H4 (cell line): ENCODE data around the gene TTBK1. TPM values are rescaled to one million over a fixed set of nuclear protein-coding genes. Genes with fewer than 3 reads are reported as not detected.

Experiments
- DNase-seq: peaks from one replicate; pipeline ENCODE4 v3.0.0-alpha.2; 2015; ENCODE audit warnings: low spot score
- total RNA-seq: library from RNA; depleted of rRNA; stranded (reverse); fragments of >200 nt; shearing (Covaris generic); gene quantifications from 2 replicates; pipeline ENCODE4 v1.2.3, GENCODE V29; 2014

TTBK1 gene
- total RNA-seq, 1 experiment from 2014 or later = not detected

DNA sequence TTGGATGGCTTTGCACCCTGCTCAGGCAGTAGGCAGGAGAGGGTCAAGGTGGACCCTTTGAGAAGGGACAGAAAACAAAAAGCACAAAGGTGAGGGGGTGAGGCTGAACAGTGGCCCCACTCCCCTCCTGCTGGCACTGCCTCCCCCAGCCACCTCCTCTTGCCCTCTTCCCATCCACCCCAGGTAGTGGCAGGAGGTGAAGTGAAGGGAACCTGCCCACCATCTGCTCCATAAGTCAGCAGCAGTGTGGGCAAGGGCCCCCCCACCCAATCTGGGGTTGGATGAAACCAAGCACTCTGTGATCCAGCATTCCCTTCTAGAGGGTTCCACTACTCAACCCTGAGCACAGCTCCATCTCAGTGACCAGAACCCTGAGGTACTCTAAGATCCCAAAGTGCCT is 28.7 kb downstream of the TTBK1 start:
- no peak for DNase-seq

DNA sequence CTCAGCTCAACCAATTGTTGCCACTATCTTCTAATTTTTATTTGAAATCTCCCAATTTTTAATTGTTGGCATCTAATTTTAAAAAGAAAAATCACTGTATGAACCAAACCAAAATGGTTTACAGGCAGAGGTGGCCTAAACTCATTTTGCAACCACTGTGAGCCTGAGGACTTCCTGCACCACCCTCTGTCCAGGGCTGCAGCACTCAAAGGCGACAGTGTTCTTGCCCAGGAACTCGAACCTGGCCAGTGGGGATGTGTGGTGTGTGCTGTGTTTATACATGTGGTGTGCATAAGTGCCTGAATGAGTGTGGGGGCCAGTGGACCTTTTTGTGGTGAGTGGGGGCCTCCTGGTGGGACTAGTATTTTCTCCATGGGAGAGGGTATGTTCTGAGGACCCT is 30.4 kb downstream of the TTBK1 start:
- no peak for DNase-seq

DNA sequence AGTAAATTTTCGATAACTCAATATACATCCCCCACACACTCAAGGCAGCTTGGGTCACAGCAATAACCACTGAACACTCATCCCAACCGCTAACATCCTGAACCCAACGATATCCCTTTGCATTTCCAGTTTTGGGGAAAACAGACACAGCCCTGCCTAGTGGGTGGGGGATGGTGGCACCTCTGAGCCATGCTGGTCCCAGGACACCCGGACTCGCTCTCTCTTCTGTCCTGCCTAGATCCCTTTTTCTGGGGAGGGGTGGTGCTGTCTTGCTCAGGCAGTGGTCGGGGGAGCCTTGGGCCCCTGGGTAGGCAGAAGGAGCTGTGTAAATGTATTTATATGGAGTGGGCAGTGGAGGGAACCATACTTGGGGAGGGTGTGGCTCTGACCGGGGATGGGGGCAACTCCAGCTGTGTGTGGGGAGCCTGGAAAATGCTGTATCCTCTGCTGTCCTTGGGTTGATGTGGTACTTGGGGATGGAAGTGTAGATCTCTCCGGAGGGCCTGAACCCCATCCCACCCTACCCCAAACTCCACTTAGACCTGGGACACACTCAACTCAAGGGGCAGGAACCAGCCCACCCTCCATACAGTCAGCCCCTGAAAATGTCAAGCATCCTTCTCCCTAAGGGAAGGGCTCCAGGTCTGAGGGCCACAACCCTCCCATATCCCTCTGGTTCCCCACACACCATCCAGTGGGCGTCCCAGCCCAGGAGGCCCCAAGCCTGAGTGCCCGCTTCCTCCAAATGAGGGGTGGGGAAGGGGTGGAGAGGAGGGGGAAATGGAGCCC is 31.0 kb downstream of the TTBK1 start:
- DNase-seq = no peak

DNA sequence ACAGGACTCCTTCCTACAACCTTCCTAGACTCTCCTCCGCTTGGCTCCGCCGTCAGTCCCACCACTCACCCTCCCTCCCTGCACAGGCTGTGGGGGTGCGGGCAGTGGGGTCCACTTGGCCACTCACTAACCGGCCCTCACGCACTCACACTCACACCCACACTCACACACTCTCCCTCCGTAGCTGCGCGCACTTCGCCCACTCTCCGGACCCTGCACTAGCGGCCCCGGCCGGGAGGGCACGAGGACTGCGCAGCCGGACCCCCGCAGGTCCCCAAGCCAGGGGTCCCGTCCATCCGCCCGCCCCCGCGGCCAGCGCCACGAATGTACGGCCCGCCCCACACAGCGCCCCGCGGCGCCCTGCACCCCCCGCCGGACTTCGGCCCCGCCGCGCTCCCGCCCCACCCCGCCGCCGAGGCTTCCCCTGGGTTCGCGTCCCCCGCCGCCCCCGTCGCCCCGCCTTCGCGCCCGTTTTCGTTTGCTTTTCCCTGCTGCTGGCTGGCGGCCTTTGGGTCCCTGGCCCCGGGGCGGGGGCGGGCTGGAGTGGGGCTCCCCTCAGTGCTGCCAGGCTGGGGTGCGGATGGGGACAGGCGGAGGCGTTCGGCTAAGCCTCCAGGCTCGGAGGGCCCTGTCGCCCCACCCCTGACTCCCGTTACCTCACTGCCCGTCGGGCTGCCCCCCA is 31.8 kb downstream of the TTBK1 start:
- no peak for DNase-seq

DNA sequence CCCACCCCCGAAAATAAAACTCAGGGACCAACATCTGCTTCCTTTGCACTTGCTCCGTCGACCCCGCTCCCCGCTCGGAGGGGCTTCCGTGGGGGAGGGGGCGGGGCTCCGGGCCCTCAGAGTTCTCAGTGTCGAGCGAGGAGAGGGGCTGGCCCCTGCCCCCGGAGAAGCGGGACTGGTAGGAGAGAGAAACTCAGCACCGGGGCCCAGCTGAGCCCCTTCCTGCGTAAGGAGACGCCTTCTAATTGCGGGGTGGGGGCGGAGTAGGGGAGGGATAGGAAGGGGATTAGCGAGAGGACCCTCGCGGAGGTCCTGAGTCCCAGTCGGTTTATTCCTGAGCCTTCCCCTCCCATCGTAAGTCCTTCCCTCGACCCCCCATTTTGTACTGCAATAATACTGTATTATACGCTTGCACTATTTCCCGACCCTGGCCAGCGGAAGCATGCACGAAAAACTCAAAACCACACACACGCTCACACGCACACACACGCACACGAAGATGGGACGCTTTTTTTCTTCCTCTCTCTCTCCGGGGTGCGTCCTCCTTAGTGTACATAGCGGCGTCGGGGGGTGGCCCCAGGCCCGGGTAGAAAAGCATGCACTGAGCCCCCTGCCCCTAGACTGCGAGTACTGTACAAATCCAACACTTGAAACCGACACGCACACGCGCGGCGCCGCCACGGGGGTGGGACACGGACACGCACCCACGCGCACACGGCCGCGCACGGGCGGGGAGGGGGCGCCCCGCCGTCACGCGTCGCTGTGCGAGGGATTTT is 32.7 kb downstream of the TTBK1 start:
- no peak for DNase-seq

DNA sequence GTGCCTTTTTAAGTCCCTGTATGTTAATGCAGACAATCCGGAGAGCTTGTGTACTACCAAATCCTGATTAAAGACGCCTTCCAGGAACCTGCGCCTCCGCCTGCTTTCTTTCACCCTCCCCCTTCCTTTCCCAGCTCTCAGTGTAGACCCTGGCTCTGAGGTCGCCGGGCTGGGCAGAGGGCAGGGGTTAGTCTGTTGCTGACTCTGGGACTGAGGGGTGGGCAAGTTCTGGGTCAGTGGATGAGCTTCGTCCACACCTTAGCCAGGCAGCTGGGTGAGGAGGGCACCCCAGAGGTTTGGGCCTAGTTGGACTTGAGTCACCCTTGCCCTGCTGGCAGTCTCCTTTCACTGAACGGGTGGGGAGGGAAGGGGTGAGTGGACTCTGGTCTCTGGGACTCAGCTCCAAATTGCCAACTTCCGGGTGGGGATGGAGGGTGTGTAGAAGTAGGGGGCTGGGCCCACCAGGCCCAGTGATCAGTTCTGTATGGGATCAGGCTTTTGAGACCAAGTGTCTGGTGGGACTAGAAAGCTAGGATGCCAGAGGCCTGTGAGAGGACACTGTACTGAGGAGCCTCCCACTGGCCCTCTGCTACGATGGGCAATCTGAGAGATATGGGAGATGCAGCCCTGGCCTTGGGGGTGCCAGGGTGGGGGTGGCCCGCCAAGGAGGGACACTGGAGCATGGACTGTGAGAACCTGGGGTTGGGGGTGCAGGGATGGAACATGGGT is 33.5 kb downstream of the TTBK1 start:
- DNase-seq = no peak

DNA sequence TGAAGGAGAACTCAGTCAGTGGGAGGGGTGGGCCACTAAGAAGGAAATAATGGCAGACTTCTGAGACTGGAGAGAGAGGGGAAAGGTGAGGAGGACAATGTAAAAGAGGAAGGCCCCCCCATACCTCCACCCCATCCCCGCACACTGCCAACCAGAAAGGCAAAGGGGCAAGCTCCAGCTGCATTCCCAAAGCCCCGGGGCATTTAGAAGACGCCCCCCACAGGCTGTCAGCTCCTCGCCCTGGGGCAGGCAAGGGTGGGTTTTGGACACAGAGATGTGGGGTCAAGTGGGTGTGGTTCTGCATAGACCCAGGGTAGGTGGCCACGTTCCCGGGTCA is 34.0 kb downstream of the TTBK1 start:
- DNase-seq = no peak

DNA sequence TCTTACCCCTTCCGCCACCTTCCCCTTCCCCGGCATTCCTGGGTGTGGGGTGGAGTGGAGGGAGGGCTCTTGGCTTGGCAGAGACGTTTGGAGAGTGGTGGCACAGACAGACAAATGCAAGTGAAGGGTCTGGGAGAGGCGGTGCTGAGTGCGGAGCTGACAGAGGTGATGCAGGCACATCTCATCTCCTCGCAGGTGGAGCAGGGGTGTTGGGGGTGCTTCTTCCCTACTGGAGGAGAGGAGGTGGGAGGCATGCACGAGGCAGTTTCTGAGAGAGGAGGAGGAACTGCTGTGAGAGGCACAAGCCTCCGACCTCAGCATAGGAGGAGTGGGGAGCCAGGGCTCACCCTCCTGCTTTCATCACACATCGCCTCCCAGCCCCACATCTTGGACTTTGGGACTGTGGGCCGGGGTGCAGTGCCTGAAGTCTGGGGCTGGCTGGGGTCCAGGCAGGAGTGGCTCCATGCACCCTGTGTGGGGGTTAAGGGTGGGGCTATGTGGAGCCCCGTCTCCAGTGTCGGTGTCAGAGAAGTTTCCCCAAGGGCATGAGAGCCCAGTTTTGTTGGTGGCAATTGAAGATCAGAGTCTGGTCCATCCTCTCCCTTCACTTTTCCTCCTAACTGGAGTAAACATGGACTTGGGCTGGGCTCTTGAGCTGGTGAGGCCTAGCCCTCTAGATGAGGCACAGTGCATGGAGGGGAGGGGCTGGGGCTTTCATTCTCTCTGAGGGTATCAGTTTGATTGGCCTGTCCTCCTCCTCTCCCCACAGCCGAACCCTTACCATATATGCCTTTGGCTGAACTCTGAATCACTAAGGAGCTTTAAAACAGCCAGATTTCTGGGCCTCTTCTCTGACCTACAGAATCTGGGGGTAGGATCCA is 34.6 kb downstream of the TTBK1 start:
- no peak for DNase-seq

DNA sequence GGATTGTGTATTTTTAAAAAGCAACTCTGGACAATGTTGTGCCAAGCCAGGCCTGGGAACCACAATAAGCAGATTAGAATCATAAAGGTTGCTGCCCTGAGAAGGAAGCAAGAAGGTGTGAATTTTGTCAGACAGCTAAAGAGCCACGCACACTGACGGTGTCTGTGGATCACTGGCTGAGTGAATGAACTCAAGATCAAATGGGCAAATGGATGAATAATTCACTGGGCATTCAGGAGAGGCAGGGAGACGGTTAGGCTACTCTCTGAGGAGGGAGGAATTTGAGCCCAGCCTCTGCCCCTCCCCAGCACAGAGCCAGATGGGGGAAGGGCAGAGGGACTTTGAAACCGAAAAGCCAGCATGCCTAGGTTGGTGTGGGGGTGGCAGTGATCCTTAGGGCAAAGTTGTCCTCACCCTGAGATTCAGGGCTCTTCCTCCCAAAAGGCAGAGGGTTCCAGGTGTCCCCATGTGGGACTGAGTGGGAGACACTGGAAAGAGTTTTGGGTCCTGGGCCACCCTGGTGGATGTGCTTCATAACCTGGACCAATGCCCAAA is 35.3 kb downstream of the TTBK1 start:
- no peak for DNase-seq

DNA sequence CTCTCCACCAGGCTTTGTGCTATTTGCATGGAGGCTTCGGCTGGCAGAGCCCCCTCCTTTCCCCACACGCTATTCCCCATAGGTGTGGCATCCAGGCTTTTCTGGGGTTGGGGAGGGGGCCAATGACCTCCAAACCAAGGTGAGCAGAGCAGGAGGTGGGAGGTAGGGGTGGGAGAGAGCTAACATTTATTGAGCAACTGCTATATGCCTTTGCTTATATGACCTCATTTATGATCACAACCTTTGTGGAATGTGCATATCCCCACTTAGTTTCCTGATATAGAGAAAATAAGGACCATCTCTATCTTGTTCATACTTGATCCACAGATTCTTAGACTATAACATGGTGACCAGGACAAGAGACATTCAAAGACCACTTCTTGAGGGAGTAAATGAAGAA is 37.0 kb downstream of the TTBK1 start:
- DNase-seq = no peak

DNA sequence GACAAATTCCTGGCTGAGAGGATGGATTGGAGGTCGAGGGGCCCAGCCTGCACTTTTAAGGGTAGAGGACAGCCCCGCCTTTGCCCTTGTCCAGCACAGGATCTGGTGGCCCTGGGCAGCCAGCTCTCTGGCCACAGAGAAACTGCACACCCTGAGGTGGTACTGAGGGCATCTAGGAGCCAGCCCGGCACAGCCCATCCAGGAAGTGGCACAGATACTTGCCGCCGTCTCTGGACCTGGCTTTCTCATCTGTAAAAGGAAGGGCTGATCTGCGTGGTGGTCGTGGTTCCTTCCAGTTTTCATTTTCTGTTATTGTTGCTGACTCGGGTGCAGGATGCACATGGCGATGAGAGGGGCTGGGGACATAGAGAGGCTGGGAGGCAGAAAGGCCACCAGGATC is 38.8 kb downstream of the TTBK1 start:
- no peak for DNase-seq

DNA sequence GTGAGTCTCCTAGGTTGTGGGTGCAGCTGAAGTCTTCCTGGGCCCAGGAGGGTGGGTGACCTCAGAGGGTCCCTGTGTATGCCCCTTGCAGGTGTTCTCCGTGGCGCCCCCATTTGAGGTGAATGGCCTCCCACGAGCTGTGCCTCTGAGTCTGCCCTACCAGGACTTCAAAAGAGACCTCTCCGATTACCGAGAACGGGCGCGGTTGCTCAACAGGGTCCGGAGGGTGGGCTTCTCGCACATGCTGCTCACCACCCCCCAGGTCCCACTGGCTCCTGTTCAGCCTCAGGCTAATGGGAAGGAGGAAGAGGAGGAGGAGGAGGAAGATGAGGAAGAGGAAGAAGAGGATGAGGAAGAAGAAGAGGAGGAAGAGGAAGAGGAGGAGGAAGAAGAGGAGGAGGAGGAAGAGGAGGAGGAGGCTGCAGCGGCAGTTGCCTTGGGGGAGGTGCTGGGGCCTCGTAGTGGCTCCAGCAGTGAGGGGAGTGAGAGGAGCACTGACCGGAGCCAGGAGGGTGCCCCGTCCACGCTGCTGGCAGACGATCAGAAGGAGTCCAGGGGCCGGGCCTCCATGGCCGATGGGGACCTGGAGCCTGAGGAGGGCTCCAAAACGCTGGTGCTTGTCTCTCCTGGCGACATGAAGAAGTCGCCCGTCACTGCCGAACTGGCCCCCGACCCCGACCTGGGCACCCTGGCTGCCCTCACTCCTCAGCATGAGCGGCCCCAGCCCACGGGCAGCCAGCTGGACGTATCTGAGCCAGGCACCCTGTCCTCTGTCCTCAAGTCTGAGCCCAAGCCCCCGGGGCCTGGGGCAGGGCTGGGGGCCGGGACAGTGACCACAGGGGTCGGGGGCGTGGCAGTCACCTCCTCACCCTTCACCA is 39.6 kb downstream of the TTBK1 start:
- DNase-seq = no peak

DNA sequence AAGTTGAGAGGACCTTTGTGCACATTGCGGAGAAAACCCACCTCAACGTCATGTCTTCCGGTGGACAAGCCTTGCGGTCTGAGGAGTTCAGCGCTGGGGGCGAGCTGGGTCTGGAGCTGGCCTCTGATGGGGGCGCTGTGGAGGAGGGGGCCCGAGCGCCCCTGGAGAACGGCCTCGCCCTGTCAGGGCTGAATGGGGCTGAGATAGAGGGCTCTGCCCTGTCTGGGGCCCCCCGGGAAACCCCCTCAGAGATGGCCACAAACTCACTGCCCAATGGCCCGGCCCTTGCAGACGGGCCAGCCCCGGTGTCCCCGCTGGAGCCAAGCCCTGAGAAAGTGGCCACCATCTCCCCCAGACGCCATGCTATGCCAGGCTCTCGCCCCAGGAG is 40.2 kb downstream of the TTBK1 start:
- no peak for DNase-seq

DNA sequence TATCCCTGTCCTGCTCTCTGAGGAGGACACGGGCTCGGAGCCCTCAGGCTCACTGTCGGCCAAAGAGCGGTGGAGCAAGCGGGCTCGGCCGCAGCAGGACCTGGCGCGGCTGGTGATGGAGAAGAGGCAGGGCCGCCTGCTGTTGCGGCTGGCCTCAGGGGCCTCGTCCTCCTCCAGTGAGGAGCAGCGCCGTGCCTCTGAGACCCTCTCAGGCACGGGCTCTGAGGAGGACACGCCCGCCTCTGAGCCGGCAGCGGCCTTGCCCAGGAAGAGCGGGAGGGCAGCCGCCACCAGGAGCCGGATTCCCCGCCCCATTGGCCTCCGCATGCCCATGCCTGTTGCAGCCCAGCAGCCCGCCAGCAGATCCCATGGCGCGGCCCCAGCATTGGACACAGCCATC is 40.6 kb downstream of the TTBK1 start:
- no peak for DNase-seq

DNA sequence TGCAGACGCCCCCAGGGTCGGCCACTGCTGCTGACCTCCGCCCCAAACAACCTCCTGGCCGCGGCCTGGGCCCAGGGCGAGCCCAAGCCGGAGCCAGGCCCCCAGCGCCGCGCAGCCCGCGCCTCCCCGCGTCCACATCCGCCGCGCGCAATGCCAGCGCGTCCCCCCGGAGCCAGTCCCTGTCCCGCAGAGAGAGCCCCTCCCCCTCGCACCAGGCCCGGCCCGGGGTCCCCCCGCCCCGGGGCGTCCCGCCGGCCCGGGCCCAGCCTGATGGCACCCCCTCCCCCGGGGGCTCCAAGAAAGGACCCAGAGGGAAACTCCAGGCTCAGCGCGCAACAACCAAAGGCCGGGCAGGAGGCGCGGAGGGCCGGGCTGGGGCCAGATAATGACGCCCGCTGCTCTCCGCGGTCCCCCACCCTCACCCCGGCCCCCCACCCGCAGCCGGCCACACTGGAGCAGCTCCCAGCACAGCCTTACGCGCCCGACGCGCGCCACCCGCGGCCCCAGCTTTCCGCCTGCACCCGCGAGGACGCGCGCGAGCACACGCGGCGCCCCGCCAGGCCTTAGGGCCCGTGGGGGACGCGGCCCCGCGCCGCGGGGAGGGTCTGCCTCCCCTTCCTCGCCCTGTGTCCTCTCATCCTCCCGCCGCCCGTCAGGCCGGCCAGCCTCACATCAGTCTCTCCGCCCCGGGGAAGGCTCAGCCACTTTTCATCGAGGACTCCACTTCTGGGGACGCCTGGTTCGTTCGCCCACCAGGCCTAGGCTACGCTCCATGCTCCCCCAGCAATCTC is 41.9 kb downstream of the TTBK1 start:
- DNase-seq = no peak

DNA sequence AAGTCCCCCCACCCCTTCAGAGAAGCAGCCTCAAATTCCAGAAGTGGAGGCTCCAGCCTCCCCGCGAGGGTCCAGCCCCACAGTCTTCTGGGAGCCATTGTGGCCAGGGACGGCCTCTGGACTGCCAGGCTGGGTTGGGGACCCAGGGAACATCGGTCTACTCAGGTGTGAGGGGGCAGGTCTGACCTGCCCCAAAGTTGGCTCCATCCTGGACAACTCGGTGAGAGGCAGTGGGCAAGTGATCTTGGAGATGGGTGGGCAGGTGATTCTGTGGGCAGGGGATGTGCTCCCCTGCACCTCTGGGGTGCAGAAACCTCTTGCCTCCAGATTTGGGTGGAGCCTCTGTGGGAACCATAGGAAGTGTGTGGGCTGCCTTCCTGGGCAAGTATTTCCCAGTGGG is 42.6 kb downstream of the TTBK1 start:
- DNase-seq = no peak

DNA sequence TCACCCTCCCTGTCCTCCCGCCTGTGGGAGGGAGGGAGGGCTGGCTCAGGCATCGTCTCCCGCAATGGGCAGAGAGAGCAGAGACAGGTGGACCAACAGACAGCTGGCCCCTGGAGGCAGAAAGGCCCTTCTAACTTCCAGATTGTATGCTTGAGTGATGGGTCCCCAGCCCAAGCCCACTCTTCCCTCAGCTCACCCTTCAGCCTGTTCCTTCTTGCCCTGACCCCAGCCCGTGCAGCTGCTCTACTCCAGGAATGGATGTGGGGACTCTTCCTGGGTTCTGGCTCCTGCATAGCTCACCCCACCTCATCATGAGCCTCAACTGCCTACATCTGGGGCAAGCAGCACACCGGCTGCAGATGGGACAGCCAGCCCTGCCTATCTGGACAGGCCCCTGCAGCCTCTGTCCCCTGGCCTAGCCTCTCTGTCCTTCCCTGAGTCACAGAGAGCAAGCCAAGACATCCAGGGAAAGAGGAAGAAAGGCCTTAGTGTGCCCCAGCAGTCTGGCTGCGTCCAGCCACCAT is 43.2 kb downstream of the TTBK1 start:
- no peak for DNase-seq

DNA sequence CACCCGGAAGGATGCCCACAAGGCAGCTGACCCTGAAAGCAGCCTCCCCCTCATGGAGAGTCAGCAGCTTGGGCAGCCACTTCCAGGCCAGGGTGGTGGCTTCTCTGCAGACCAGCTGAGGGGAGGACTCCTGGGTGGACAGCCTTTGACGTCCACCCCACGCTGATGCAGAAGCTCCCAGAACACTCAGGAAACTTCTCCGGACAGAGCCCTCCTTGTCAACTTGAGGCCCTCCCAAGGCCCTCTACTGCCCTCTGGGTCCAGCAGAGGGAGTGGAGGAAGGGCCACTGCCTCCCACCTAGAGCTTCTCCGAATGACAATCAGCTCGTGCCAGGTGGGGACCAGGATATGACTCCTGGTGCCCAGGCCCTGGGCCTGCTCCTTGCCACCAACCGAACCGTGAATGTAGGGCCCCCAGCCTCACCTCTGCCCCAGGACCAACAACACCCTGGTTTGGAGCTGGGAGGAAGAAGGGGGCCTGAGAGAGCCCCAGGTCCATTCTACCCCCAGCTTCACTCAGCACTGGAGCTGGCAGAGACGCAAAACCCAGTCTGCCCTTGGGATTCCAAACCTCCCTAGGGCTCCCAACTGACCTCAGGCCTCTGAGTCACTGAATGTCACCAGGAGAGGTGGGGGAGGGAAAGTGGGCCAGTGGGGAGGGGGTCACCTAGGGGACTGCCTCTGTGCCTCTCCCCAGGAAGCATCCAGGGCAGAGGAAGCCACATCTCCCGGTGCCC is 43.9 kb downstream of the TTBK1 start:
- no peak for DNase-seq
